SK-N-SH (cell line): ENCODE results near the gene FBXO4.

Experiments used
- JUND ChIP-seq: IDR thresholded peaks from 2 replicates; pipeline ENCODE4 v1.4.0; 2012
- TEAD4 ChIP-seq: IDR thresholded peaks from 2 replicates; pipeline ENCODE4 v1.4.0; 2012; ENCODE audit warnings: mild to moderate bottlenecking, borderline replicate concordance; ENCODE audit not compliant: insufficient read depth

DNA sequence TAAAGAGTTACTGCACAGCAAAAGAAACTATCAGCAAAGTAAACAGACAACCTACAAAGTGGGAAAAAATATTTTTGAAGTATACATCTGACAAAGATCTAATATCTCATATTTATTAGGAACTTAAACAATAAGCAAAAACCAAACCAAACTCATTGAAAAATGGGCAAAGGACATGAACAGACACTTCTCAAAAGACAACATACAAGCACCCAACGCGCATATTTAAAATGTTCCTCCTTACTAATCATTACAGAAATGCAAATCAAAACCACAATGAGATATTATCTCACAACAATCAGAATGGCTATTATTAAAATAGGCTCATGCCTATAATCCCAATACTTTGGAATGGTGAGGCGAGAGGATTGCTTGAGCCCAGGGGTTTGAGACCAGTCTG lies 48.0 kb downstream of the FBXO4 start:
- TF ChIP-seq TEAD4 (no peak), JUND (no peak)
